ENCODE results near the gene GLS2. TPM values are rescaled to one million over a fixed set of nuclear protein-coding genes. Genes with fewer than 3 reads are reported as not detected.

Gene GLS2
- total and polyA plus RNA-seq, 9 of the 15 experiments (the other 6 are each of a cell fraction or from before 2014, with no cell fraction given): 0.11 TPM; not detected in 8

DNA sequence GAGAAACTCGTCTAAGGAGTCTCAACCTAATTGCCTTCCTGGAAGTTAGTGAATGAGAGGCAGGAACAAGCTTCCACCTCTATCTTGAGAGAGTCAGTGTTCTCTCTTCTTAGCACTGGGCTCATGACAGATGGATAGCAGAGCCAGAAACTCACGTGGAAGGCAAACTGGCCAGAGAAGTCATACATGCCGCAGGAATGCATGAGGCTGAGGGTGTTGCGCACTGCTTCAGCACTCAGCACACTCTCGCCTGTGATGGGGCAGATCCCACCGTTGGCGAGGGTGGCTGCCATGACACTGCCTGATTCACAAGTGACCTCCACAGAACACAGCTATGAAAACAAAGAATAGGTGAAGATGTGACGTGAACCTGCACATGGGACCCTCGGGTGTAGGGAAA is 13.6 kb downstream of the GLS2 start:
- H3K27ac ChIP-seq (ENCODE audit: extremely low read depth, low read depth, low read length): no peak overlapping the region
- H3K36me3 ChIP-seq (ENCODE audit: control insufficient read depth, insufficient read depth, low read length): peaks cover 20% of the 10 kb centered on the region; the same call in 2 of the 3 replicates
- intact Hi-C loops (cut with micrococcal nuclease): no loop called here
- WGBS (ENCODE audit: insufficient coverage, low coverage, missing lambda C conversion rate): 70% methylated on average over 9 of the region's 9 CpGs
- no peak overlapping the region for H3K4me2 ChIP-seq (ENCODE audit: insufficient read depth, low read length)
- 0 out of 4 replicates have a peak overlapping the region, but pooled peaks of 1 of the 2 experiments have one; percentile 6 for H3K9ac ChIP-seq (ENCODE audit: insufficient read depth in 1 of 2, low read depth in 2 of 2, low read length in 2 of 2)
- CTCF ChIA-PET (ENCODE audit: low intra/inter-chr PET ratio): no interaction called here
- DNase-seq (ENCODE audit: extremely low read depth in 1 of 4, low spot score in 3 of 4): no peak
- BruUV-seq (replicated peaks): no TSS peak
- ATAC-seq: peak; percentile 8; the same call in 1 of the 3 replicates
- no peak for TF ChIP-seq ZNF584 (CRISPR knock-in tag; IDR thresholded peaks at IDR 0.05; ENCODE audit: low read depth)
- TF ChIP-seq POLR2A (conservative IDR thresholded peaks at IDR 0.05): peak; percentile 35; the same call in 1 of the 2 replicates
- 0 out of 2 replicates have a peak, but pooled peaks have one; percentile 20 for TF ChIP-seq RBFOX2 (IDR thresholded peaks at IDR 0.05; ENCODE audit: low read depth, low read length)
- no peak for FAIRE-seq
- H2AFZ ChIP-seq (ENCODE audit: low read depth, low read length): no peak overlapping the region
- H3K9me1 ChIP-seq (ENCODE audit: control insufficient read depth, insufficient read depth, low read length): peaks cover 5% of the 10 kb centered on the region
- no peak overlapping the region for H3K4me3 ChIP-seq
- in situ Hi-C loops (cut with MboI): no loop called here
- H4K20me1 ChIP-seq (replicated peaks; ENCODE audit: control insufficient read depth, insufficient read depth, low read length): 0 out of 2 replicates have a peak, but pooled peaks cover 5% of the 10 kb centered on the region
- H3K4me1 ChIP-seq (replicated peaks in 1 of 2; ENCODE audit: control insufficient read depth in 2 of 2, insufficient read depth in 2 of 2, low read length in 2 of 2): peaks cover 6 to 7% of the 10 kb centered on the region in 2 experiments; a peak in 3 of 5 replicates
- H3K27me3 ChIP-seq (ENCODE audit: control insufficient read depth in 2 of 2, insufficient read depth in 2 of 2, low read length in 2 of 2): no peaks in the 10 kb centered on the region
- H3K9me3 ChIP-seq (replicated peaks; ENCODE audit: control insufficient read depth, insufficient read depth, low read depth, low read length): no peaks in the 10 kb centered on the region
- H3K79me2 ChIP-seq (ENCODE audit: control insufficient read depth, insufficient read depth, low read length): peaks cover 7% of the 10 kb centered on the region; the same call in 2 of the 3 replicates
- POLR2A ChIA-PET: interaction anchor here (0.6 to 2.2 kb wide), 4 partner anchors 26 to 464 kb away, joined by 3 to 6 read pairs (median 3); partner anchors contain the start of gene TIMELESS

All from K562 (cell line).